ENCODE results near the gene CEP112. TPM values are rescaled to one million over a fixed set of nuclear protein-coding genes. Genes with fewer than 3 reads are reported as not detected.
A peak's percentile ranks its signal among the peaks of the same experiment; 100 is the strongest.

The CEP112 gene
- total and polyA plus RNA-seq, 4 donors = 5.9 to 32.9 (median 18.8) TPM

GRCh38 chr17:65633146-65633881 lies 558.6 kb downstream of the CEP112 start:
- no peak for DNase-seq
- TF ChIP-seq CTCF (IDR thresholded peaks at IDR 0.05; ENCODE audit: control extremely low read depth, extremely low read depth) = no peak
- ATAC-seq (ENCODE audit: insufficient read depth, low FRiP score) = no peak
- Histone ChIP-seq H3K27ac (ENCODE audit: low read depth in 1 of 2, low read length in 1 of 2) (peak overlapping the region in 1 of 2 donors; percentile 67), H3K4me1 (ENCODE audit: control insufficient read depth in 5 of 5, insufficient read depth in 5 of 5, low read length in 5 of 5) (peaks cover 0 to 13% (median 6%) of the 10 kb centered on the region in 5 donors), H3K9ac (ENCODE audit: insufficient read depth in 1 of 2, low read length in 2 of 2) (no peak overlapping the region), H3K27me3 (ENCODE audit: control insufficient read depth in 3 of 3, insufficient read depth in 3 of 3, low read length in 2 of 3) (no peaks in the 10 kb centered on the region), H3K4me3 (no peak overlapping the region), H3K36me3 (ENCODE audit: control insufficient read depth in 4 of 4, insufficient read depth in 4 of 4, low read length in 4 of 4) (no peaks in the 10 kb centered on the region), H3K9me3 (ENCODE audit: control insufficient read depth in 4 of 4, insufficient read depth in 3 of 4, low read length in 3 of 4) (no peaks in the 10 kb centered on the region)
- WGBS, 2 donors = 52 to 66% methylated on average over 8 of the region's 8 CpGs

- Histone ChIP-seq H3K9ac (ENCODE audit: insufficient read depth in 1 of 2, low read length in 2 of 2) (no peak overlapping the region), H3K27me3 (ENCODE audit: control insufficient read depth in 3 of 3, insufficient read depth in 3 of 3, low read length in 2 of 3) (no peaks in the 10 kb centered on the region), H3K4me3 (no peak overlapping the region), H3K36me3 (ENCODE audit: control insufficient read depth in 4 of 4, insufficient read depth in 4 of 4, low read length in 4 of 4) (no peaks in the 10 kb centered on the region), H3K9me3 (ENCODE audit: control insufficient read depth in 4 of 4, insufficient read depth in 3 of 4, low read length in 3 of 4) (no peaks in the 10 kb centered on the region), H3K27ac (ENCODE audit: low read depth in 1 of 2, low read length in 1 of 2) (no peak overlapping the region), H3K4me1 (ENCODE audit: control insufficient read depth in 5 of 5, insufficient read depth in 5 of 5, low read length in 5 of 5) (peaks cover 0 to 10% (median 4%) of the 10 kb centered on the region in 5 donors)
- ATAC-seq (ENCODE audit: insufficient read depth, low FRiP score) (no peak), DNase-seq (no peak)
- TF ChIP-seq CTCF (IDR thresholded peaks at IDR 0.05; ENCODE audit: control extremely low read depth, extremely low read depth) = no peak
- 94 to 96% methylated on average over 2 of the region's 2 CpGs for WGBS, 2 donors
These were observed 561.4 kb downstream of the CEP112 start for GRCh38 chr17:65630502-65630901.

- no peak for ATAC-seq (ENCODE audit: insufficient read depth, low FRiP score)
- Histone ChIP-seq H3K4me3 (no peak overlapping the region), H3K27me3 (ENCODE audit: control insufficient read depth in 3 of 3, insufficient read depth in 3 of 3, low read length in 2 of 3) (no peaks in the 10 kb centered on the region), H3K36me3 (ENCODE audit: control insufficient read depth in 4 of 4, insufficient read depth in 4 of 4, low read length in 4 of 4) (no peaks in the 10 kb centered on the region), H3K27ac (ENCODE audit: low read depth in 1 of 2, low read length in 1 of 2) (no peak overlapping the region), H3K4me1 (ENCODE audit: control insufficient read depth in 5 of 5, insufficient read depth in 5 of 5, low read length in 5 of 5) (peaks cover 0 to 8% (median 4%) of the 10 kb centered on the region in 5 donors), H3K9me3 (ENCODE audit: control insufficient read depth in 4 of 4, insufficient read depth in 3 of 4, low read length in 3 of 4) (no peaks in the 10 kb centered on the region), H3K9ac (ENCODE audit: insufficient read depth in 1 of 2, low read length in 2 of 2) (no peak overlapping the region)
- TF ChIP-seq CTCF (IDR thresholded peaks at IDR 0.05; ENCODE audit: control extremely low read depth, extremely low read depth) = no peak
- DNase-seq = no peak
- WGBS, 2 donors = 80 to 83% methylated on average over 5 of the region's 5 CpGs
These were observed 562.7 kb downstream of the CEP112 start for GRCh38 chr17:65629234-65629690.

All from lung (tissue), 12 donors.